Measurements from ENCODE around the gene NRXN3.

DNA sequence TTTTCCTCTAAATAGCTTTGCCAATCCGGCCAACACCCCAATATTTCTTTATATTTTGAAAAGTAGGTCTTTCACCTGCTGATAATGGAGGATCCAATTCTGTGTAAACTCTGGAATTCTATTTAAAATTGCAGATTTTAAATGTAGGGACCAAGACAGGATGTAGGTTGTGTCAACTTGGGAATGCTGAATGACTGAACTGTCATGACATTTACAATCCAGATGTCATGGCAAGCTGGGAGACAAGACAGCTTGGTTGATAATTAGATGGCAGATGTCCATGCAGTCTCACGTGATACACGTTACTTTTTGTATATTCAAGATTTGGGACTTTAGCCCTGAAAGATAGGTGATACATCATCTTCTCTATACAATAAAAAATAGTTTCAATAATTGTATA, 1564.0 kb downstream of the NRXN3 start:
- TF ChIP-seq, protein P1, sequence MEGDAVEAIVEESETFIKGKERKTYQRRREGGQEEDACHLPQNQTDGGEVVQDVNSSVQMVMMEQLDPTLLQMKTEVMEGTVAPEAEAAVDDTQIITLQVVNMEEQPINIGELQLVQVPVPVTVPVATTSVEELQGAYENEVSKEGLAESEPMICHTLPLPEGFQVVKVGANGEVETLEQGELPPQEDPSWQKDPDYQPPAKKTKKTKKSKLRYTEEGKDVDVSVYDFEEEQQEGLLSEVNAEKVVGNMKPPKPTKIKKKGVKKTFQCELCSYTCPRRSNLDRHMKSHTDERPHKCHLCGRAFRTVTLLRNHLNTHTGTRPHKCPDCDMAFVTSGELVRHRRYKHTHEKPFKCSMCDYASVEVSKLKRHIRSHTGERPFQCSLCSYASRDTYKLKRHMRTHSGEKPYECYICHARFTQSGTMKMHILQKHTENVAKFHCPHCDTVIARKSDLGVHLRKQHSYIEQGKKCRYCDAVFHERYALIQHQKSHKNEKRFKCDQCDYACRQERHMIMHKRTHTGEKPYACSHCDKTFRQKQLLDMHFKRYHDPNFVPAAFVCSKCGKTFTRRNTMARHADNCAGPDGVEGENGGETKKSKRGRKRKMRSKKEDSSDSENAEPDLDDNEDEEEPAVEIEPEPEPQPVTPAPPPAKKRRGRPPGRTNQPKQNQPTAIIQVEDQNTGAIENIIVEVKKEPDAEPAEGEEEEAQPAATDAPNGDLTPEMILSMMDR (IDR thresholded peaks at IDR 0.05; ENCODE audit: low read length) = no peak
- TF ChIP-seq EZH2 (IDR thresholded peaks at IDR 0.05; ENCODE audit: borderline replicate concordance, low read length) = no peak

Measured in OCI-LY1 (cell line).